H1 (cell line): ENCODE measurements around the gene DCAF15. TPM values are rescaled to one million over a fixed set of nuclear protein-coding genes. Genes with fewer than 3 reads are reported as not detected.
A peak's percentile ranks its signal among the peaks of the same experiment; 100 is the strongest.

Experiments
- CTCF ChIA-PET: fragments of 300-600 bp; sonication (Branson Sonifier 250); formaldehyde crosslinking; loops from one replicate; lab custom pipeline; 2021; ENCODE audit not compliant: partially characterized antibody; lab: Charles Lee
- POLR2A ChIA-PET: fragments of 300-600 bp; sonication (Branson Sonifier 250); formaldehyde crosslinking; loops from one replicate; lab custom pipeline; 2021; ENCODE audit warnings: inconsistent platforms; ENCODE audit not compliant: partially characterized antibody; lab: Charles Lee
- DNase-seq, 2 experiments: peaks; one replicate each; pipeline versions ENCODE4 v3.0.0 to v3.0.0-alpha.2; 2010 to 2022; ENCODE audit warnings: low spot score in 2 of 2, low read depth in 1 of 2, mixed read lengths in 1 of 2
- FAIRE-seq: peaks from 2 replicates; lab custom pipeline; 2011; peaks lifted over from hg19 to GRCh38; lab: Jason Lieb, UNC
- H2AFZ ChIP-seq: 2 replicates; pipeline ENCODE4 v1.8.1; 2012; ENCODE audit warnings: low read length, inconsistent platforms
- H2AK5ac ChIP-seq: 2 replicates; pipeline ENCODE4 v1.6.1; 2013; ENCODE audit warnings: low read depth, low read length
- H2BK120ac ChIP-seq: replicated peaks from 2 replicates; pipeline ENCODE3; 2013; ENCODE audit warnings: low read depth, low read length, inconsistent platforms
- H2BK12ac ChIP-seq: 2 replicates; pipeline ENCODE4 v1.6.1; 2013; ENCODE audit warnings: low read depth, low read length
- H2BK15ac ChIP-seq: 2 replicates; pipeline ENCODE4 v1.6.1; 2013; ENCODE audit warnings: low read length
- H2BK20ac ChIP-seq: 2 replicates; pipeline ENCODE4 v1.6.1; 2013; ENCODE audit warnings: low read length
- H2BK5ac ChIP-seq: 2 replicates; pipeline ENCODE4 v1.6.1; 2013; ENCODE audit warnings: low read depth, low read length
- H3K14ac ChIP-seq: 2 replicates; pipeline ENCODE4 v1.6.1; 2013; ENCODE audit warnings: inconsistent platforms; ENCODE audit not compliant: insufficient read length
- H3K18ac ChIP-seq: 2 replicates; pipeline ENCODE4 v1.6.1; 2013; ENCODE audit warnings: low read length; ENCODE audit errors: extremely low read depth
- H3K23ac ChIP-seq: 2 replicates; pipeline ENCODE4 v1.6.1; 2013; ENCODE audit warnings: inconsistent platforms; ENCODE audit not compliant: insufficient read length
- H3K23me2 ChIP-seq: 2 replicates; pipeline ENCODE4 v1.6.1; 2013; ENCODE audit warnings: low read depth, low read length
- H3K27ac ChIP-seq: 2 replicates; pipeline ENCODE4 v1.6.1; 2011; ENCODE audit warnings: low read depth, low read length, inconsistent platforms
- H3K27me3 ChIP-seq, 4 experiments: replicated peaks in 1 of 4; 1 replicate in 1 of 4; 2 replicates in 3 of 4; pipeline versions ENCODE4 v1.6.1 to v1.8.1; 2011 to 2013; ENCODE audit warnings: low read length in 3 of 4, mild to moderate bottlenecking in 3 of 4, inconsistent platforms in 2 of 4, mixed read lengths in 2 of 4, moderate library complexity in 1 of 4; ENCODE audit not compliant: control insufficient read depth in 3 of 4, insufficient read depth in 3 of 4; ENCODE audit errors: extremely low read depth in 1 of 4
- H3K36me3 ChIP-seq, 4 experiments: 2 replicates each; pipeline versions ENCODE4 v1.6.1 to v1.8.1; 2011 to 2013; ENCODE audit warnings: mild to moderate bottlenecking in 4 of 4, low read length in 3 of 4, moderate library complexity in 2 of 4, control low read depth in 1 of 4, inconsistent platforms in 1 of 4; ENCODE audit not compliant: insufficient read depth in 4 of 4, control insufficient read depth in 2 of 4
- H3K4ac ChIP-seq: replicated peaks from 2 replicates; pipeline ENCODE3; 2013; ENCODE audit warnings: low read length, low read depth, mixed read lengths, inconsistent platforms; ENCODE audit not compliant: insufficient read length
- H3K4me1 ChIP-seq, 4 experiments: replicated peaks in 1 of 4; 1 replicate in 1 of 4; 2 replicates in 3 of 4; pipeline versions ENCODE4 v1.6.1 to v1.8.1; 2011 to 2013; ENCODE audit warnings: low read length in 3 of 4, inconsistent platforms in 2 of 4, mixed read lengths in 1 of 4; ENCODE audit not compliant: insufficient read depth in 4 of 4, control insufficient read depth in 3 of 4
- H3K4me2 ChIP-seq, 2 experiments: 2 replicates each; pipeline versions ENCODE4 v1.6.1 to v1.8.1; 2011 to 2013; ENCODE audit warnings: low read depth in 2 of 2, low read length in 2 of 2, control low read depth in 1 of 2, inconsistent platforms in 1 of 2, mild to moderate bottlenecking in 1 of 2; ENCODE audit not compliant: insufficient read depth in 1 of 2
- H3K4me3 ChIP-seq, 4 experiments: fragments of 200-600, 300-600 bp in 1 of 4; sonication (generic), shearing (Covaris generic), sonication (Bioruptor Twin) in 1 of 4; 2 replicates each; pipeline versions ENCODE4 v1.5.1 to v1.8.1; 2011 to 2016; ENCODE audit warnings: low read length in 4 of 4, low read depth in 3 of 4, control low read depth in 2 of 4, inconsistent platforms in 2 of 4, mild to moderate bottlenecking in 2 of 4, mixed read lengths in 1 of 4, moderate library complexity in 1 of 4; ENCODE audit not compliant: insufficient read depth in 2 of 4; ENCODE audit errors: extremely low read depth in 1 of 4
- H3K56ac ChIP-seq: replicated peaks from 2 replicates; pipeline ENCODE3; 2013; ENCODE audit warnings: low read depth, mild to moderate bottlenecking, mixed read lengths, low read length, inconsistent platforms; ENCODE audit not compliant: insufficient read length
- H3K79me1 ChIP-seq: 2 replicates; pipeline ENCODE4 v1.6.1; 2013; ENCODE audit warnings: low read depth, low read length, control low read depth
- H3K79me2 ChIP-seq, 2 experiments: 2 replicates each; pipeline versions ENCODE4 v1.6.1 to v1.8.1; 2012 to 2013; ENCODE audit warnings: low read length in 2 of 2, mild to moderate bottlenecking in 2 of 2, inconsistent platforms in 1 of 2; ENCODE audit not compliant: insufficient read depth in 2 of 2, control insufficient read depth in 1 of 2
- H3K9ac ChIP-seq, 4 experiments: replicated peaks in 1 of 4; 1 replicate in 1 of 4; 2 replicates in 3 of 4; pipeline versions ENCODE4 v1.6.1 to v1.8.1; 2011 to 2013; ENCODE audit warnings: low read depth in 3 of 4, low read length in 3 of 4, control low read depth in 2 of 4, mild to moderate bottlenecking in 2 of 4, moderate library complexity in 2 of 4, inconsistent platforms in 1 of 4; ENCODE audit errors: extremely low read depth in 1 of 4
- H3K9me3 ChIP-seq, 2 experiments: 2 replicates each; pipeline versions ENCODE4 v1.6.1 to v1.8.1; 2012 to 2013; ENCODE audit warnings: mild to moderate bottlenecking in 2 of 2, moderate library complexity in 2 of 2, control low read depth in 1 of 2, inconsistent platforms in 1 of 2, low read depth in 1 of 2, low read length in 1 of 2, mixed read lengths in 1 of 2; ENCODE audit not compliant: insufficient read depth in 2 of 2
- H4K20me1 ChIP-seq, 2 experiments: replicated peaks in 1 of 2; 2 replicates each; pipeline versions ENCODE3 to v1.8.1; 2011 to 2013; ENCODE audit warnings: inconsistent platforms in 2 of 2, low read length in 2 of 2, mild to moderate bottlenecking in 1 of 2; ENCODE audit not compliant: insufficient read depth in 2 of 2, control insufficient read depth in 1 of 2
- H4K5ac ChIP-seq: 2 replicates; pipeline ENCODE4 v1.6.1; 2013; ENCODE audit warnings: low read length, low read depth, mixed read lengths, inconsistent platforms; ENCODE audit not compliant: insufficient read length
- H4K8ac ChIP-seq: 2 replicates; pipeline ENCODE4 v1.8.0; 2013; ENCODE audit warnings: mild to moderate bottlenecking, moderate library complexity, low read length, inconsistent platforms; ENCODE audit not compliant: insufficient read depth; ENCODE audit errors: extremely low read depth
- H4K91ac ChIP-seq: replicated peaks from 2 replicates; pipeline ENCODE3; 2013; ENCODE audit warnings: low read length, mixed read lengths, inconsistent platforms; ENCODE audit not compliant: insufficient read length
- E2F6 ChIP-seq: IDR thresholded peaks from 2 replicates; pipeline ENCODE4 v1.6.1; 2012; ENCODE audit warnings: inconsistent platforms
- GTF2F1 ChIP-seq: IDR thresholded peaks from 2 replicates; pipeline ENCODE4 v1.6.1; 2012; ENCODE audit warnings: low read depth, low read length, improper control_type of control experiment, borderline replicate concordance
- JUN ChIP-seq: IDR thresholded peaks from 2 replicates; pipeline ENCODE4 v1.6.1; 2011; ENCODE audit warnings: low read depth, mild to moderate bottlenecking, improper control_type of control experiment, low read length
- POLR2A ChIP-seq, 2 experiments: IDR thresholded peaks; 1 replicate in 1 of 2; 2 replicates in 1 of 2; pipeline ENCODE4 v1.6.1; 2011; ENCODE audit warnings: low read depth in 2 of 2, low read length in 2 of 2, mild to moderate bottlenecking in 2 of 2; ENCODE audit errors: control extremely low read depth in 1 of 2
- RAD21 ChIP-seq, 2 experiments: IDR thresholded peaks in 1 of 2; conservative IDR thresholded peaks in 1 of 2; 2 replicates each; pipeline ENCODE4 v1.6.1; 2011; ENCODE audit warnings: low read depth in 2 of 2, low read length in 2 of 2, improper control_type of control experiment in 1 of 2, inconsistent platforms in 1 of 2, mild to moderate bottlenecking in 1 of 2, moderate library complexity in 1 of 2
- SIN3A ChIP-seq, 2 experiments: IDR thresholded peaks in 1 of 2; conservative IDR thresholded peaks in 1 of 2; 2 replicates each; pipeline ENCODE4 v1.6.1; 2011 to 2012; ENCODE audit warnings: low read length in 2 of 2, improper control_type of control experiment in 1 of 2, low read depth in 1 of 2, mild to moderate bottlenecking in 1 of 2
- SP4 ChIP-seq: IDR thresholded peaks from 2 replicates; pipeline ENCODE4 v1.6.1; 2012; ENCODE audit warnings: low read length, inconsistent platforms
- ZNF274 ChIP-seq: IDR thresholded peaks from 2 replicates; pipeline ENCODE4 v1.7.0; 2012; ENCODE audit warnings: low read length, borderline replicate concordance; ENCODE audit errors: extremely low read depth
- WGBS, 2 experiments: shearing (Covaris generic) in 1 of 2; methylation state at CpG; one replicate each; pipeline versions ENCODE4 v1.1.6 to v1.1.7; 2013 to 2015; ENCODE audit warnings: low lambda C conversion rate in 2 of 2, mixed read lengths in 2 of 2, inconsistent platforms in 1 of 2, low coverage in 1 of 2, missing lambda C conversion rate in 1 of 2; ENCODE audit not compliant: insufficient replicate concordance in 2 of 2, insufficient coverage in 1 of 2, insufficient read length in 1 of 2; ENCODE audit errors: extremely low coverage in 1 of 2, missing lambda C conversion rate in 1 of 2; 5-methylcytosine and 5-hydroxymethylcytosine counted together
- polyA plus RNA-seq, 7 experiments: library from polyadenylated mRNA; depleted of rRNA in 3 of 7; stranded (reverse) in 5 of 7; unstranded in 2 of 7; fragments of >200 nt in 5 of 7; fragments of 200-250 nt in 2 of 7; gene quantifications; 1 replicate in 5 of 7; 2 replicates in 1 of 7; 4 replicates in 1 of 7; pipeline versions ENCODE4 v1.2.1 to v1.2.3, GENCODE V29; 2011 to 2013; ENCODE audit warnings: missing spikeins in 2 of 7, mixed read lengths in 2 of 7
- total RNA-seq: library from RNA; stranded (reverse); fragmentation: NEBNext Ultra II Directional; extraction: Animal tissue kit (Norgen Biotek cat#: 25700); gene quantifications from 2 replicates; pipeline ENCODE4 v1.2.1, GENCODE V29; 2021
- TF ChIP-seq, protein P1 (sequence below): IDR thresholded peaks from 2 replicates; pipeline ENCODE4 v1.6.1; 2012; ENCODE audit warnings: low read length, inconsistent platforms

The DCAF15 gene
- total and polyA plus RNA-seq, 2 of the 8 experiments (the other 6 are each of a cell fraction or from before 2014, with no cell fraction given): 68.7 to 80.8 TPM

DNA sequence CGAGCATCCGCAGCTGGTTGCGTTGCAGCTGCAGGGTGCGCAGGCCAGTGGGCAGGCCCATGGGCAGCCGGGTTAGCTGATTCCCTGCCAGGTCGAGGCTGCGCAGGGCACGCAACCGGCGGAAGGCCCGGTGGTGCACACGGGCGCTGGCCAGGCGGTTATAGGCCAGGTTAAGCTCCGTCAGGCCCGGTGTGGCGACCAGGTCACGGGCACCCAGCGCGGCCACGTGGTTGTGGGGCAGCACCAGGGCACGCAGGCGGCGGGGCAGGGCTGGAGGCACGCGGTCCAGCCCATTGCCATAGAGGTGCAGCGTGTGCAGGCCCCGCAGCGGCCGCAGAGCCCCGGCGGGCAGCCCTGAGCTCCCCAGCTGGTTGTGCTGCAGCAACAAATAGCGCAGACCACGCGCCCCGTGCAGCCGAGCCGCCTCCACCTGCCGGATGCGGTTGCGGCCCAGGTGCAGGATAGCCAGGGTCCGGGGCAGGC lies 19.4 kb upstream of the DCAF15 start:
- H4K8ac ChIP-seq: peak overlapping the region; percentile 35; the same call in 1 of the 2 replicates
- H2BK15ac ChIP-seq: no peak overlapping the region
- peaks cover 14% of the 10 kb centered on the region; the same call in 1 of the 2 replicates for H3K23me2 ChIP-seq
- H2AFZ ChIP-seq: no peak overlapping the region
- no peak overlapping the region for H2AK5ac ChIP-seq
- H3K27me3 ChIP-seq: peaks cover 0 to 2% (median 0%) of the 10 kb centered on the region in 4 experiments; a peak in 1 of 7 replicates
- H3K9ac ChIP-seq: no peak overlapping the region
- H3K4ac ChIP-seq: no peak overlapping the region
- CTCF ChIA-PET: interaction anchor here (0.6 to 3.5 kb wide), 22 partner anchors 12 to 144 kb away, joined by 3 to 19 read pairs (median 5); partner anchors contain the start of genes MISP3 and PALM3
- H4K20me1 ChIP-seq: peaks cover 0 to 6% of the 10 kb centered on the region in 2 experiments
- H4K91ac ChIP-seq: no peak overlapping the region
- DNase-seq (no peak), FAIRE-seq (no peak)
- H3K9me3 ChIP-seq: no peaks in the 10 kb centered on the region
- H3K79me1 ChIP-seq: peaks cover 3% of the 10 kb centered on the region; the same call in 1 of the 2 replicates
- no peak overlapping the region for H2BK5ac ChIP-seq
- no peak overlapping the region for H2BK12ac ChIP-seq
- H2BK120ac ChIP-seq: no peak overlapping the region
- peaks cover 3 to 35% (median 15%) of the 10 kb centered on the region in 4 experiments for H3K4me1 ChIP-seq
- WGBS, 2 experiments: 95% methylated on average over 34 of the region's 42 CpGs; no CpG with 5 or more reads in 1 of the 2 experiments
- H3K36me3 ChIP-seq: peaks cover 0 to 9% (median 2%) of the 10 kb centered on the region in 4 experiments; a peak in 5 of 8 replicates
- no peak overlapping the region for H3K56ac ChIP-seq
- H3K79me2 ChIP-seq: no peaks in the 10 kb centered on the region
- no peak overlapping the region for H3K4me3 ChIP-seq
- no peak overlapping the region for H4K5ac ChIP-seq
- no peak overlapping the region for H3K23ac ChIP-seq
- no peak overlapping the region for H3K18ac ChIP-seq
- H3K4me2 ChIP-seq: no peak overlapping the region
- POLR2A ChIA-PET: interaction anchor here (1.0 to 5.4 kb wide), 9 partner anchors 9 to 430 kb away, joined by 3 to 39 read pairs (median 7); partner anchors contain the start of gene DCAF15
- H3K14ac ChIP-seq: no peak overlapping the region
- no peak overlapping the region for H2BK20ac ChIP-seq
- no peak overlapping the region for H3K27ac ChIP-seq
- no peak for TF ChIP-seq JUN
- TF ChIP-seq SIN3A (conservative IDR thresholded peaks at IDR 0.05 in 1 of 2, IDR thresholded peaks at IDR 0.05 in 1 of 2; ENCODE audit: low read depth in 1 of 2, low read length in 2 of 2): no peak
- TF ChIP-seq GTF2F1: no peak
- TF ChIP-seq RAD21 (IDR thresholded peaks at IDR 0.05 in 1 of 2, conservative IDR thresholded peaks at IDR 0.05 in 1 of 2; ENCODE audit: low read depth in 2 of 2, low read length in 2 of 2): no peak
- no peak for TF ChIP-seq ZNF274
- no peak for TF ChIP-seq E2F6
- TF ChIP-seq SP4: no peak
- TF ChIP-seq, protein P1, sequence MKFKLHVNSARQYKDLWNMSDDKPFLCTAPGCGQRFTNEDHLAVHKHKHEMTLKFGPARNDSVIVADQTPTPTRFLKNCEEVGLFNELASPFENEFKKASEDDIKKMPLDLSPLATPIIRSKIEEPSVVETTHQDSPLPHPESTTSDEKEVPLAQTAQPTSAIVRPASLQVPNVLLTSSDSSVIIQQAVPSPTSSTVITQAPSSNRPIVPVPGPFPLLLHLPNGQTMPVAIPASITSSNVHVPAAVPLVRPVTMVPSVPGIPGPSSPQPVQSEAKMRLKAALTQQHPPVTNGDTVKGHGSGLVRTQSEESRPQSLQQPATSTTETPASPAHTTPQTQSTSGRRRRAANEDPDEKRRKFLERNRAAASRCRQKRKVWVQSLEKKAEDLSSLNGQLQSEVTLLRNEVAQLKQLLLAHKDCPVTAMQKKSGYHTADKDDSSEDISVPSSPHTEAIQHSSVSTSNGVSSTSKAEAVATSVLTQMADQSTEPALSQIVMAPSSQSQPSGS: no peak
- TF ChIP-seq POLR2A (IDR thresholded peaks at IDR 0.05; ENCODE audit: control extremely low read depth in 1 of 2, low read depth in 2 of 2, low read length in 2 of 2): no peak
